ENCODE results near the gene HSF2. TPM values are rescaled to one million over a fixed set of nuclear protein-coding genes. Genes with fewer than 3 reads are reported as not detected.

Gene HSF2
- polyA plus RNA-seq, 1 donor from 2014 or later, result 153 TPM

- H3K4me2 ChIP-seq (ENCODE audit: low read length), result no peak overlapping the region
- peaks cover 14% of the 10 kb centered on the region for H3K36me3 ChIP-seq (ENCODE audit: insufficient read depth, low read length)
Observed at GRCh38 chr6:122416825-122417224, 17.4 kb downstream of the HSF2 start.

GRCh38 chr6:122422003-122422402 lies 22.6 kb downstream of the HSF2 start:
- Histone ChIP-seq H4K20me1 (ENCODE audit: insufficient read depth) (no peaks in the 10 kb centered on the region), H3F3A (ENCODE audit: insufficient read depth, low read length, poor library complexity, severe bottlenecking) (no peaks in the 10 kb centered on the region)
- TF ChIP-seq REST (IDR thresholded peaks at IDR 0.05; ENCODE audit: borderline replicate concordance), result no peak
- no peak for TF ChIP-seq CTCF (IDR thresholded peaks at IDR 0.05; ENCODE audit: poor library complexity, severe bottlenecking)
- no peak for TF ChIP-seq SMC3 (conservative IDR thresholded peaks at IDR 0.05; ENCODE audit: poor library complexity)
- TF ChIP-seq RAD21 (conservative IDR thresholded peaks at IDR 0.05), result no peak
- no peak for TF ChIP-seq EZH2 (IDR thresholded peaks at IDR 0.05; ENCODE audit: borderline replicate concordance, insufficient read depth, low read length, poor library complexity, severe bottlenecking)
- TF ChIP-seq TAF1 (IDR thresholded peaks at IDR 0.05; ENCODE audit: low read depth), result no peak
- no peak for TF ChIP-seq POLR2AphosphoS5 (IDR thresholded peaks at IDR 0.05)

More at GRCh38 chr6:122416825-122417224, 17.4 kb downstream of the HSF2 start:
- no peak overlapping the region for H3K9ac ChIP-seq (ENCODE audit: low read length)
- TF ChIP-seq EZH2 (IDR thresholded peaks at IDR 0.05; ENCODE audit: borderline replicate concordance, insufficient read depth, low read length, poor library complexity, severe bottlenecking) (no peak), REST (IDR thresholded peaks at IDR 0.05; ENCODE audit: borderline replicate concordance) (no peak), CTCF (IDR thresholded peaks at IDR 0.05; ENCODE audit: poor library complexity, severe bottlenecking) (no peak), POLR2AphosphoS5 (IDR thresholded peaks at IDR 0.05) (no peak), EP300 (conservative IDR thresholded peaks at IDR 0.05; ENCODE audit: poor library complexity, severe bottlenecking) (no peak), RAD21 (conservative IDR thresholded peaks at IDR 0.05) (no peak), MXI1 (conservative IDR thresholded peaks at IDR 0.05; ENCODE audit: poor library complexity, severe bottlenecking) (no peak), TAF1 (IDR thresholded peaks at IDR 0.05; ENCODE audit: low read depth) (no peak), SMC3 (conservative IDR thresholded peaks at IDR 0.05; ENCODE audit: poor library complexity) (no peak)
- H3K79me2 ChIP-seq (replicated peaks; ENCODE audit: insufficient read depth, low read length), result peaks cover 21% of the 10 kb centered on the region
- no peaks in the 10 kb centered on the region for H3K9me2 ChIP-seq (ENCODE audit: insufficient read depth, low read length)
- H3K9me3 ChIP-seq (ENCODE audit: low read length), result no peaks in the 10 kb centered on the region
- H3K27ac ChIP-seq (ENCODE audit: low read length), result no peak overlapping the region
- H3F3A ChIP-seq (ENCODE audit: insufficient read depth, low read length, poor library complexity, severe bottlenecking), result no peaks in the 10 kb centered on the region
- H4K20me1 ChIP-seq (ENCODE audit: insufficient read depth), result no peaks in the 10 kb centered on the region
- H2AFZ ChIP-seq (ENCODE audit: low read depth, low read length), result no peak overlapping the region
- H3K4me3 ChIP-seq (ENCODE audit: low read length), result no peak overlapping the region
- H3K27me3 ChIP-seq (ENCODE audit: insufficient read depth, low read depth, low read length), result no peaks in the 10 kb centered on the region

More at GRCh38 chr6:122422003-122422402, 22.6 kb downstream of the HSF2 start:
- Histone ChIP-seq H3K9me3 (ENCODE audit: low read length) (no peaks in the 10 kb centered on the region), H3K9me2 (ENCODE audit: insufficient read depth, low read length) (no peaks in the 10 kb centered on the region), H3K27me3 (ENCODE audit: insufficient read depth, low read depth, low read length) (no peaks in the 10 kb centered on the region), H3K9ac (ENCODE audit: low read length) (no peak overlapping the region), H3K79me2 (replicated peaks; ENCODE audit: insufficient read depth, low read length) (no peaks in the 10 kb centered on the region), H3K27ac (ENCODE audit: low read length) (no peak overlapping the region), H2AFZ (ENCODE audit: low read depth, low read length) (no peak overlapping the region), H3K4me3 (ENCODE audit: low read length) (no peak overlapping the region), H3K36me3 (ENCODE audit: insufficient read depth, low read length) (peaks cover 18% of the 10 kb centered on the region), H3K4me2 (ENCODE audit: low read length) (no peak overlapping the region)

Data from neural cell (in vitro differentiated cells).